Measurements from ENCODE around the gene TEX44.
"Not testable (repeated sequence)": the region's sequence is repeated elsewhere in the genome, so short reads cannot be mapped to it uniquely, and the experiment has no call there.

Gene TEX44

DNA sequence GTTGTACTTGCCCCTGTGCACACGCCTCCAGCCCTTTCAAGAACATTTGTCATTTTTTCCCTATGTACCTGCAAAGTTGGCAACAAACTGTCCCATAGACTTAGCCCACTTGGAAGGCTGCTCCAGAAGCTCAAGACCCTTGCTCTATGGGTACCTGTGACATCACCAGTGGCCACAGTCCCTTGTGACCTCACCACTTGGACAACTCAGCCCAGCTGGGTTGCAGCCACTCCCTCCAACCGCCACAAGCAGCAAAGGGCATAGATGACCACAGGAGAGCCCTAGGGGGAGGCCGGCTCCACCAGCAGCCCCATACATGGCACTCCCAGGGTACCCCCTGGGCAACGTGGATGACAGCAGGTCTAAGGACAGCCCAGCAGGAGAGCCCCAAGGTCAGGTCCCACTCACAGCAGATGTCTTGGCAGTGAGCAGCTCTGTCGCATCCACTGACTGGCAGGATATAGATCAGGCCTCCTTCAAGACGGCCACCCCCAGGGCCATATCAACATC lies at the start of gene TEX44:
TEX44 (plus strand) TSS at position 229 of the 510 bp plus-strand sequence; CDS start at position 317, 88 bp downstream.
- DNase-seq: no peak

GRCh38 chr2:231545105-231545902 lies 47.4 kb upstream of the TEX44 start:
- DNase-seq: peak; percentile 94

- DNase-seq: no peak
Measured at GRCh38 chr2:231546014-231546715, 46.5 kb upstream of the TEX44 start.

DNA sequence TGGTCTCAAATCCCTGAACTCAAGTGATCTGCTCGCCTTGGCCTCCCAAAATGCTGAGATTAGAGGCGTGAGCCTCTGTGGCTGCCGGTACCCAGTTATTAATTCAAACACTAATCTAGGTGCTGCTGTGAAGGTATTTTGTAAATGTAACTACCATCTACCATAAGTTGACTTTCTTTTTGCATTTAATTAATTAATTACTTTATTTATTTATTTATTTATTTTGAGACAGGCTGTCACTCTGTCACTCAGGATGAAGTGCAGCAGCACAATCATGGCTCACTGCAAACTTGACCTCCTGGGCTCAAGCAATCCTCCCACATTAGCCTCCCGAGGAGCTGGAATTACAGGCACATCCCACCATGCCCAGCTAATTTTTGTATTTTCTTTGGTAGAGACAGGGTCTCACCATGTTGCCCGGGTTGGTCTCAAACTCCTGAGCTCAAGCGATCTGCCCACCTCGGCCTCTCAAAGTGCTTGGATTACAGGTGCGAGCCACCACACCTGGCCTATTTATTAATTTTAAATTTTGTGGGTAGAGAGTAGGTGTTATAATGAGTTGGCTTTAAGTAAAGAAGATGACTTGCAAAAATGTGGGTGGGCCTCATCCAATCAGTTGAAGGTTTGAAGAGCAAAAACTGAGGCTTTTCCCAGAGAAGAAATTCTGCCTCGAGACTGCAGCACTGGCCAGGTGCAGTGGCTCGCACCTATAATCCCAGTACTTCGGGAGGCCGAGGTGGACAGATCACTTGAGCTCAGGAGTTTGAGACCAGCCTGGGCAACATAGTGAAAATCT lies 45.2 kb upstream of the TEX44 start:
- DNase-seq: no peak

- no peak for DNase-seq
Measured at GRCh38 chr2:231548752-231549151, 43.9 kb upstream of the TEX44 start.

DNA sequence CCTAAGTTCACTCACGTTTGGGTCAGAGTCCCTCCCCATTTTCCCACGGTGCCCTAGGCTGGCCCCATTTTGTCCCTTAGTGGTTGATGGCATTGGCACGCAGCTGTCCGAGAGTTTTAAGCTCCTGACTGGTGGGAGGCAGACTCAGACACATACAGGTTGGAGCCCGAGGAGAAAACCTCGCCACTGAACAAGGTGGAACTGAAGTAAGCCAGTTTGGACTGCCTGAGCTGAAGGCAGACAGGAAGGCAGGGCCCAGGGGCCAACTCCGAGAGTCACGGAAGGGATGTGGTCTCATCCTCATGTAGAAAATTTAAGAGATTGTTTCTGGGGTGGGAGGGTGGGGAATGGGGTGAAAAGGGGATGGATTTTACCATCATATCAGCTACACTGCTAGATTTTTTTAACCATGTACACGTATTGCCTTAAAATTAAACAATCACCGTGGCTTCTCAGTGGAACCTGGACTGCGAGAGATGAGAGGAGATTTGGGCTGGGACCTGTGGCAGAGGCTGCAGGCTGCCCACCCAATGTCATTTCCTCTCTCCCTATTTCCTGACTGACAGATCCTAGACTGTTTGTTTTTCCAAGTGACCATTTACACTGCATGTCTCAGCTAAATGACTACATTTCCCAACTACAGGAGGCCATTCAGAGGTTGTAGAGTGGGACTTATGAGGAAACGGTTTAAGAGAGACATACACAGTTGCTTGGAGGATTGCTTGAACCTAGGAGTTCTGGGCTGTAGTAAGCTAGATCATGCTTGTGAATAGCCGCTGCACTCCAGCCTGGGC lies 43.0 kb upstream of the TEX44 start:
- no peak for DNase-seq

GRCh38 chr2:231552752-231553151 lies 39.9 kb upstream of the TEX44 start:
- no peak for DNase-seq

GRCh38 chr2:231554327-231554726 lies 38.3 kb upstream of the TEX44 start:
- DNase-seq: no peak

GRCh38 chr2:231554748-231555545 lies 37.7 kb upstream of the TEX44 start:
- DNase-seq: no peak

DNA sequence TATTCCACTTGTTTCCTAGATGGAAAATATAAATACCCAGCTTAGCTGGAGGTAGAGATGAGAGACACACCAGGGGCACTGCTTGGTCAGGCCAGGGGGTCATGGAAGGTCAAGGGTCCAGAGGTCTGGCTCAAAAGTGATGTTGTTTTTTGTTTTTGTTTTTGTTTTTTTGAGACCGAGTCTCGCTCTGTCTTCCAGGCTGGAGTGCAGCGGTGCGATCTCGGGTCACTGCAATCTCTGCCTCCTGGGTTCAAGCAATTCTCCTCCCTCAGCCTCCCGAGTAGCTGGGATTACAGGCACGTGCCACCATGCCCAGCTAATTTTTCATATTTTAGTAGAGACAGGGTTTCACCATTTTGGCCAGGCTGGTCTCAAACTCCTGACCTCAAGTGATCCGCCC lies 36.2 kb upstream of the TEX44 start:
- not testable (repeated sequence) for DNase-seq

GRCh38 chr2:231556981-231557380 lies 35.7 kb upstream of the TEX44 start:
- DNase-seq: no peak

DNA sequence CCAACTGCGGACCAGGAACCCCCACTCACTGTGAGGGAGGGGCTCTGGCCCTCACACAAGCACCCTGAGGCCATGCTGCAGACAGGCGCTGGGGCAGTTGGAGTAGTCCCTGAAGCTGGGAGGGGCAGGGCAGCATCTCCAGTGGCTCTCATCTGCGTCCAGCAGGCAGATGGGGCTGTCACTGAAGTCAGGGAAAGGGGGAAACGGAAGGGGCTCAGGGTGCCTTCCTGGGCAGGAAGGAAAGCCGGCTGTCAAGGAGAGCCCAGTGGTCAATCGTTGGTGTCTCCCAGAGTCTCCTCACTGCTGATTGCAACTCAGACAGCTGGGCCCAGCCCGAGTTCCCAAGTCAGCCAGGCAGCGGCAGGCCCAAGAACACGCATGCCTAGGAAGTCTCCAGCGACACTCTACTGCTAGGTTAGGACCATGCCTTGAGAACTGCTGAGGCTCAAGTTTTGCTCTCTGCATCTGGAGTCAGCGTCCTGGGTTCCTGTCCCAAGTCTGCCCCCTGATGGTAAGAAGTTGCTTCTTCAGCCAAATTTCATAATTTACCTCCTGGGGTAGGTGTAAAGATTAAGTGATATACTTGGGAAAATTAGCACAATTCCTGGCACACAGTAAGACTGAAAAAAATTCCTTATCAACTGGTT lies 35.0 kb upstream of the TEX44 start:
- peak; percentile 84 for DNase-seq

GRCh38 chr2:231563378-231563961 lies 29.2 kb upstream of the TEX44 start:
- peak; percentile 40 for DNase-seq

GRCh38 chr2:231565887-231566594 lies 26.6 kb upstream of the TEX44 start:
- no peak for DNase-seq

DNA sequence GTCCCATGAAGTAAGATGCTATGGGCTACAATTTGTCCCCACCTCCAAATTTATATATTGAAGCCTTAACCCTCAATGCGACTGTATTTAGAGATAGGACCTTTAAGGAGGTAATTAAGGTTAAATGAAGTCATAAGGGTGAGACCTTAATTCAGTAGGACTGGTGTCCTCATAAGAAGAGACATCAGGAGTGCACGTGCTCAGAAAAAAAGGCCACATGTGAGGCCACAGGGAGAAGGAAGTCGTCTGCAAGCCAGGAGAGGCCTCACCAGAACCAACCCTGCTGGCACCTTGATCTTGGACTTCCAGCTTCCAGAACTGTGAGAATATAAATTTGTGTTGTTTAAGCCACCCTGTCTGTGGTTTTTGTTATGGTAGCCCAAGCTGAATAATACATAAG lies 25.5 kb upstream of the TEX44 start:
- no peak for DNase-seq

- DNase-seq: no peak
Measured at GRCh38 chr2:231568098-231568784, 24.4 kb upstream of the TEX44 start.

DNA sequence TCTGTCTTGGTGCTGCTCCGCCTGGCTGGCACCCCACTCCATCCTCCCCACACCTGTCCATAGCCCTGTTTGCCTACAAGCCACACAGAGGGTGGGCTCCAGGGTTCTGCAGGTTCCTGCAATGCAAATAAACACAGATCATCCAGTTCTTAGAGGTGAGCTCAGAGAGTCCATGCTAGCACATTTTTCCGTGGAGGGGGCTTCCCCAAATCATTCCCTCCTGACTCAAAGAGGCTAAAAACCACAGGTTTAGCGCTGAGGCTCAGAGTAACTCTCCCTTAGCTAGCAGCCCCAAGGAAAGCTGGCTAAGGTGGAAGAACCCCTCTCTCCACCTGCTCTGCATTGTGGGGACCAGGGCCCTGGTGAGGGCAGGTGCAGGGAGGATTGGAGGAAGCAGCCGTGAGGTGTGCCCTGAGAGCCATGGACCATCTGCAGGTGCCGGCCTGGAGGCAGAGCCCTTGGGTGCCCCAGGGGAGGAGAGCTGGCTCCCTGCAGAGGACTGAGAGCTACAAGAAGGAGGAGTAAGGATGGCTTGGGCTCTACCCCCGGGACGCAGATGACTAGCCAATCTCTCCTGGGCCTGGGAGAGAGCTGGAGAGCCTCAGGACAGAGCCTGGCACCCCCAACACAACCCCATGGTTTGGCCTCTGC lies 23.8 kb upstream of the TEX44 start:
- peak; percentile 9 for DNase-seq

DNA sequence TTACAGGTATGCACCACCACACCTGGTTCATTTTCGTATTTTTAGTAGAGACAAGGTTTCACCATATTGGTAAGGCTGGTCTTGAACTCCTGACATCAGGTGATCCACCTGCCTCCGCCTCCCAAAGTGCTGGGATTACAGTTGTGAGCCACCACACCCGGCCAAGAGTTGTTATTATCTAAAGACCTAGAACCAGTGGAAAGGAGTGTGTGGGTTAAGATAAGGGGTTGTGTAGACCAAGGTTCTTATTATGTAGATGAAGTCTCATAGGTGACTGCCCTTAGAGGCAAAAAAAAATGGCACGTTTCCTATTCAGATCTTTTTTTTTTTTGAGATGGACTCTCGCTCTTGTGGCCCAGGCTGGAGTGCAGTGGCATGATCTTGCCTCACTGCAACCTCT lies 21.7 kb upstream of the TEX44 start:
- not testable (repeated sequence) for DNase-seq
